Endothelial cell of umbilical vein (primary cell): Measurements from ENCODE around the gene PCED1B. TPM values are rescaled to one million over a fixed set of nuclear protein-coding genes. Genes with fewer than 3 reads are reported as not detected.

Source experiments
- BruUV-seq: library from RNA; stranded (reverse); fragments of 400-500 nt; replicated peaks from 2 replicates; lab custom pipeline; 2021; lab: Mats Ljungman, UMichigan
- CTCF ChIA-PET: fragments of 300-600, 350-600 bp; sonication (Branson Sonifier 250); formaldehyde crosslinking; loops from one replicate; lab custom pipeline; 2021; ENCODE audit warnings: antibody characterized with exemption, inconsistent platforms; lab: Charles Lee
- POLR2A ChIA-PET: fragments of 300-600, 350-600 bp; sonication (Branson Sonifier 250); formaldehyde crosslinking; loops from one replicate; lab custom pipeline; 2021; ENCODE audit warnings: antibody characterized with exemption, inconsistent platforms; lab: Charles Lee
- DNase-seq: peaks from one replicate; pipeline ENCODE4 v3.0.0-alpha.2; 2011; ENCODE audit warnings: low read depth, low spot score
- FAIRE-seq: peaks from 2 replicates; lab custom pipeline; 2011; peaks lifted over from hg19 to GRCh38; lab: Jason Lieb, UNC
- H2AFZ ChIP-seq: 2 replicates; pipeline ENCODE4 v1.6.0; 2012; ENCODE audit warnings: low read depth, low read length, control low read depth, inconsistent platforms
- H3K27ac ChIP-seq: 2 replicates; pipeline ENCODE4 v1.5.1; 2011; ENCODE audit warnings: low read depth, mild to moderate bottlenecking, control low read depth, low read length, moderate library complexity; ENCODE audit not compliant: insufficient read depth
- H3K27me3 ChIP-seq, 2 experiments: 2 replicates each; pipeline versions ENCODE4 v1.6.0 to v1.6.1; 2011; ENCODE audit warnings: low read length in 2 of 2, mixed read lengths in 1 of 2; ENCODE audit not compliant: control insufficient read depth in 2 of 2, insufficient read depth in 2 of 2
- H3K36me3 ChIP-seq, 2 experiments: 2 replicates in 1 of 2; 3 replicates in 1 of 2; pipeline ENCODE4 v1.5.1; 2011; ENCODE audit warnings: low read length in 2 of 2, mild to moderate bottlenecking in 1 of 2, moderate library complexity in 1 of 2; ENCODE audit not compliant: control insufficient read depth in 2 of 2, insufficient read depth in 2 of 2; ENCODE audit errors: extremely low read depth in 1 of 2
- H3K4me1 ChIP-seq: 3 replicates; pipeline ENCODE4 v1.5.1; 2011; ENCODE audit warnings: mild to moderate bottlenecking, low read length; ENCODE audit not compliant: control insufficient read depth, insufficient read depth; ENCODE audit errors: extremely low read depth
- H3K4me2 ChIP-seq: 2 replicates; pipeline ENCODE4 v1.6.1; 2011; ENCODE audit warnings: low read length, control low read depth, mixed read lengths; ENCODE audit not compliant: insufficient read depth
- H3K4me3 ChIP-seq, 3 experiments: fragments of 200-600 bp in 1 of 3; sonication (generic), shearing (Covaris generic) in 1 of 3; replicated peaks in 1 of 3; 2 replicates each; pipeline ENCODE4 v1.5.1; 2011 to 2016; ENCODE audit warnings: control low read depth in 3 of 3, low read length in 3 of 3, mild to moderate bottlenecking in 2 of 3, inconsistent platforms in 1 of 3, low read depth in 1 of 3, moderate library complexity in 1 of 3; ENCODE audit not compliant: insufficient read depth in 1 of 3
- H3K79me2 ChIP-seq: 2 replicates; pipeline ENCODE4 v1.6.0; 2012; ENCODE audit warnings: low read length, inconsistent platforms; ENCODE audit not compliant: control insufficient read depth, insufficient read depth
- H3K9ac ChIP-seq: replicated peaks from 2 replicates; pipeline ENCODE3; 2011; ENCODE audit warnings: low read length, control low read depth; ENCODE audit not compliant: insufficient read depth; ENCODE audit errors: extremely low read depth
- H3K9me1 ChIP-seq: replicated peaks from 3 replicates; pipeline ENCODE4 v1.6.0; 2011; ENCODE audit warnings: mild to moderate bottlenecking, low read length; ENCODE audit not compliant: control insufficient read depth, insufficient read depth; ENCODE audit errors: extremely low read depth
- H3K9me3 ChIP-seq: replicated peaks from 2 replicates; pipeline ENCODE4 v1.5.1; 2012; ENCODE audit warnings: low read length, inconsistent platforms; ENCODE audit not compliant: control insufficient read depth, insufficient read depth
- H4K20me1 ChIP-seq: replicated peaks from 2 replicates; pipeline ENCODE3; 2011; ENCODE audit warnings: mild to moderate bottlenecking, low read length; ENCODE audit not compliant: control insufficient read depth, insufficient read depth; ENCODE audit errors: extremely low read depth
- EZH2 ChIP-seq: IDR thresholded peaks from 2 replicates; pipeline ENCODE4 v1.6.1; 2012; ENCODE audit warnings: borderline replicate concordance, low read depth, mild to moderate bottlenecking, moderate library complexity, low read length, inconsistent platforms; ENCODE audit not compliant: severe bottlenecking
- FOS ChIP-seq: IDR thresholded peaks from 2 replicates; pipeline ENCODE4 v1.6.1; 2011; ENCODE audit warnings: mild to moderate bottlenecking, low read length, moderate library complexity, borderline replicate concordance; ENCODE audit not compliant: insufficient read depth
- GATA2 ChIP-seq: IDR thresholded peaks from 2 replicates; pipeline ENCODE4 v1.7.0; 2011; ENCODE audit warnings: low read depth, mild to moderate bottlenecking, moderate library complexity, mixed read lengths, low read length; ENCODE audit not compliant: insufficient read length, insufficient read depth
- JUN ChIP-seq: IDR thresholded peaks from 2 replicates; pipeline ENCODE4 v1.6.1; 2011; ENCODE audit warnings: borderline replicate concordance, low read depth; ENCODE audit not compliant: insufficient read length, insufficient read depth
- MYC ChIP-seq: IDR thresholded peaks from one replicate; pipeline ENCODE4 v1.6.1; 2011; ENCODE audit warnings: mild to moderate bottlenecking, low read depth, low read length
- POLR2A ChIP-seq: IDR thresholded peaks from 2 replicates; pipeline ENCODE4 v1.6.1; 2012; ENCODE audit warnings: low read depth, mild to moderate bottlenecking, control low read depth, low read length
- POLR2AphosphoS5 ChIP-seq: IDR thresholded peaks from 2 replicates; pipeline ENCODE4 v1.6.1; 2012; ENCODE audit warnings: low read depth, mild to moderate bottlenecking, control low read depth, low read length, moderate library complexity; ENCODE audit not compliant: insufficient read depth
- dilution Hi-C: fragments of 300-500 bp; cut with MboI; formaldehyde crosslinking; loops from one replicate; pipeline ENCODE4 v1.15.0; 2019; ENCODE audit warnings: low sequenced_read_pairs; ENCODE audit not compliant: extremely low pct_ligation_motif_present
- intact Hi-C: fragments of 100-400 bp; cut with micrococcal nuclease; formaldehyde crosslinking; loops from one replicate; pipeline ENCODE4 v1.10.0; 2022
- polyA plus RNA-seq, 4 experiments: library from polyadenylated mRNA; depleted of rRNA in 3 of 4; stranded (reverse) in 3 of 4; unstranded in 1 of 4; fragments of >200 nt; gene quantifications; 2 replicates each; pipeline versions ENCODE4 v1.2.1 to v1.2.3, GENCODE V29; 2011 to 2012; ENCODE audit warnings: missing spikeins in 1 of 4
- total RNA-seq: library from RNA; stranded (reverse); gene quantifications from 2 replicates; pipeline ENCODE4 v1.2.3, GENCODE V29; 2021
- TF ChIP-seq, protein P1 (sequence below): IDR thresholded peaks from 2 replicates; pipeline ENCODE4 v1.6.1; 2011; ENCODE audit not compliant: insufficient read depth, insufficient read length
- TF ChIP-seq, protein P2 (sequence below), 2 donors: IDR thresholded peaks; 1 replicate in 1 of 2; 2 replicates in 1 of 2; pipeline ENCODE4 v1.5.1; 2011; ENCODE audit warnings: low read length in 2 of 2, mild to moderate bottlenecking in 2 of 2, moderate library complexity in 2 of 2, control low read depth in 1 of 2, inconsistent platforms in 1 of 2, low read depth in 1 of 2; ENCODE audit not compliant: insufficient read depth in 1 of 2; ENCODE audit errors: extremely low read depth in 1 of 2

The PCED1B gene
- total and polyA plus RNA-seq, 2 donors (not counting 3 experiments of a cell fraction or from before 2014, with no cell fraction given): 1.7 to 2.6 TPM

DNA sequence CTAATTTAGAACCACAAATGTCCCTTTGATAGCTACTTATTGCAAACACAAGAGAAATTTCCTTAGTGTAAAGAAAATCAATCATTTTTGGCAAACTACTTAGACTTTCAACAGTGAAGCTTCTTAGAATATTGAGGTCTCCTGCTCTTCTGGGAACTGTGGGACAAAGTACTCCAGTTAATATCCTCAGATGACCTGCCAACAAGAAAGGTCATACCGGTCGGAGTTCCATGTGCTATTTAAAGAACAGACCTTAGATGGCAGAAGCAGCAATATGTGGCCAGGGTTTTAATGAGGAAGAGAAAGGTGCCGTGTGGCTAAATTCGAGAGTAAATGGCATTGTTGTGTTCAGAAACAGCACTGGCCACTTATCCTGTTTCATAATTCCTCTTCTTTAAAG, 115.1 kb downstream of the PCED1B start:
- CTCF ChIA-PET: interaction anchor here (1.4 to 1.6 kb wide), 3 partner anchors 12 to 162 kb away, joined by 3 to 7 read pairs (median 5); partner anchors contain the start of genes AMIGO2 and PCED1B

DNA sequence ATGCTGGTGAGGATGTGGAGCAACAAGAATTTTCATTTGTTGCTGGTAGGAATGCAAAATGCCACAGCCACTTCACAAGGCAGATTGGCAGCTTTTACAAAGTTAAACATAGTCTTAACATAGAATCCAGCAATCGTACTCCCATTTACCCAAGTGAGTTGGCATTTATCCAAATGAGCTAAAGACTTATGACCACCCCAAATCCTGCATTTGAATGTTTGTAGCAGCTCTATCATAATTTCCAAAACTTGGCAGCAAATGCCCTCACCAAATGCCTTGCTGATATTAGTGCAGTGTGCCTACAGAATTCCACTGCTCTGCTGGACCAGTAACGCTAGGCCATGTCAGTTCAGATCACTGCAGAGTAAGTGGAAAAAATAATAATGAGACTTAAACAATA, 121.0 kb downstream of the PCED1B start:
- H3K27me3 ChIP-seq: no peaks in the 10 kb centered on the region
- no peak overlapping the region for H3K9ac ChIP-seq
- DNase-seq (no peak), FAIRE-seq (no peak)
- H3K79me2 ChIP-seq: no peaks in the 10 kb centered on the region
- no peak overlapping the region for H3K27ac ChIP-seq
- no peak overlapping the region for H3K4me3 ChIP-seq
- no peak overlapping the region for H2AFZ ChIP-seq
- no peak overlapping the region for H3K4me2 ChIP-seq
- POLR2A ChIA-PET: no interaction called here
- intact Hi-C loops (loop anchor here (10.0 kb wide), 1 partner anchor 194 kb away; no protein-coding TSS in a partner anchor), dilution Hi-C loops (no loop called here)
- H3K9me1 ChIP-seq: no peaks in the 10 kb centered on the region
- H4K20me1 ChIP-seq: no peaks in the 10 kb centered on the region
- H3K36me3 ChIP-seq: no peaks in the 10 kb centered on the region
- no TSS peak for BruUV-seq
- H3K4me1 ChIP-seq: no peaks in the 10 kb centered on the region
- no peaks in the 10 kb centered on the region for H3K9me3 ChIP-seq
- TF ChIP-seq MYC: no peak
- TF ChIP-seq, protein P1, sequence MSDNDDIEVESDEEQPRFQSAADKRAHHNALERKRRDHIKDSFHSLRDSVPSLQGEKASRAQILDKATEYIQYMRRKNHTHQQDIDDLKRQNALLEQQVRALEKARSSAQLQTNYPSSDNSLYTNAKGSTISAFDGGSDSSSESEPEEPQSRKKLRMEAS: no peak
- no peak for TF ChIP-seq GATA2
- TF ChIP-seq, protein P2, sequence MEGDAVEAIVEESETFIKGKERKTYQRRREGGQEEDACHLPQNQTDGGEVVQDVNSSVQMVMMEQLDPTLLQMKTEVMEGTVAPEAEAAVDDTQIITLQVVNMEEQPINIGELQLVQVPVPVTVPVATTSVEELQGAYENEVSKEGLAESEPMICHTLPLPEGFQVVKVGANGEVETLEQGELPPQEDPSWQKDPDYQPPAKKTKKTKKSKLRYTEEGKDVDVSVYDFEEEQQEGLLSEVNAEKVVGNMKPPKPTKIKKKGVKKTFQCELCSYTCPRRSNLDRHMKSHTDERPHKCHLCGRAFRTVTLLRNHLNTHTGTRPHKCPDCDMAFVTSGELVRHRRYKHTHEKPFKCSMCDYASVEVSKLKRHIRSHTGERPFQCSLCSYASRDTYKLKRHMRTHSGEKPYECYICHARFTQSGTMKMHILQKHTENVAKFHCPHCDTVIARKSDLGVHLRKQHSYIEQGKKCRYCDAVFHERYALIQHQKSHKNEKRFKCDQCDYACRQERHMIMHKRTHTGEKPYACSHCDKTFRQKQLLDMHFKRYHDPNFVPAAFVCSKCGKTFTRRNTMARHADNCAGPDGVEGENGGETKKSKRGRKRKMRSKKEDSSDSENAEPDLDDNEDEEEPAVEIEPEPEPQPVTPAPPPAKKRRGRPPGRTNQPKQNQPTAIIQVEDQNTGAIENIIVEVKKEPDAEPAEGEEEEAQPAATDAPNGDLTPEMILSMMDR (IDR thresholded peaks at IDR 0.05; ENCODE audit: extremely low read depth in 1 of 2, insufficient read depth in 1 of 2, low read depth in 1 of 2, low read length in 2 of 2): no peak
- no peak for TF ChIP-seq FOS
- no peak for TF ChIP-seq EZH2
- no peak for TF ChIP-seq POLR2A
- TF ChIP-seq JUN: no peak
- no peak for TF ChIP-seq POLR2AphosphoS5
- CTCF ChIA-PET: interaction anchor here (1.0 to 1.5 kb wide), 2 partner anchors 129 to 197 kb away, joined by 4 read pairs; no protein-coding TSS in a partner anchor

More for the DNA sequence above, 115.1 kb downstream of the PCED1B start:
- Histone ChIP-seq H3K4me1 (peaks cover under 1% of the 10 kb centered on the region), H3K9ac (no peak overlapping the region), H3K9me3 (no peaks in the 10 kb centered on the region), H3K36me3 (no peaks in the 10 kb centered on the region), H3K27ac (no peak overlapping the region), H3K27me3 (no peaks in the 10 kb centered on the region), H3K4me2 (no peak overlapping the region), H4K20me1 (no peaks in the 10 kb centered on the region), H3K79me2 (no peaks in the 10 kb centered on the region), H3K9me1 (no peaks in the 10 kb centered on the region), H2AFZ (no peak overlapping the region), H3K4me3 (no peak overlapping the region)
- no TSS peak for BruUV-seq
- FAIRE-seq (no peak), DNase-seq (no peak)
- TF ChIP-seq FOS: no peak
- TF ChIP-seq, protein P2 (IDR thresholded peaks at IDR 0.05; ENCODE audit: extremely low read depth in 1 of 2, insufficient read depth in 1 of 2, low read depth in 1 of 2, low read length in 2 of 2): no peak
- no peak for TF ChIP-seq POLR2A
- dilution Hi-C loops (no loop called here), intact Hi-C loops (no loop called here)
- POLR2A ChIA-PET: no interaction called here
